IPS-11a (cell line): ENCODE data around the gene SLC22A3.
"Not testable (repeated sequence)": the region's sequence is repeated elsewhere in the genome, so short reads cannot be mapped to it uniquely, and the experiment has no call there.

ENCODE experiments used
- H3K4me3 ChIP-seq: one replicate; pipeline ENCODE4 v1.5.1; 2013; ENCODE audit warnings: low read depth, low read length, control low read depth

SLC22A3 gene

GRCh38 chr6:160437775-160438174 is 89.6 kb downstream of the SLC22A3 start:
- H3K4me3 ChIP-seq, result no peak overlapping the region

- H3K4me3 ChIP-seq, result no peak overlapping the region
Measured at GRCh38 chr6:160438481-160438880, 90.3 kb downstream of the SLC22A3 start.

- no peak overlapping the region for H3K4me3 ChIP-seq
Measured at GRCh38 chr6:160439751-160440150, 91.6 kb downstream of the SLC22A3 start.

- H3K4me3 ChIP-seq, result no peak overlapping the region
Measured at GRCh38 chr6:160442151-160442550, 94.0 kb downstream of the SLC22A3 start.

DNA sequence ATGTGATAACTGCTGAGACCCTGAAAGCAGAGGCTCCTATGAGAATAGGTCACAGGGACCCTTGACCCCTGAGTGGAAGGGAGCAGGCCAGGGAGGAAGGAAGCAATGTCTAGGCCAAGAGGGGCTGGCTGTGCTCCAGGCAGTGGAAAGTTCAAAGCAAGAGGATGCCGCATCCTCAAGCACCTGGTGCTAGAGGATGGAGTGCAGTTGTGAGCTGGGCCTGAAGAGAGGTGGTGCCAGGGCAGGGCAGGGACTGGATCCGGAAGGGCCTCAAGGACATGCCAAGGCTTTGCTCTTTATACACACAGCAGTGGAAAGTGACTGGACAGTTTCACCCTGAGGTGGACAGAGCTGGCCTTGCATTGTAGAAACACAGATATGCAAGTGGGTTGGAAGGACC is 97.0 kb downstream of the SLC22A3 start:
- no peak overlapping the region for H3K4me3 ChIP-seq

- H3K4me3 ChIP-seq, result no peak overlapping the region
Measured at GRCh38 chr6:160447350-160447749, 99.2 kb downstream of the SLC22A3 start.

DNA sequence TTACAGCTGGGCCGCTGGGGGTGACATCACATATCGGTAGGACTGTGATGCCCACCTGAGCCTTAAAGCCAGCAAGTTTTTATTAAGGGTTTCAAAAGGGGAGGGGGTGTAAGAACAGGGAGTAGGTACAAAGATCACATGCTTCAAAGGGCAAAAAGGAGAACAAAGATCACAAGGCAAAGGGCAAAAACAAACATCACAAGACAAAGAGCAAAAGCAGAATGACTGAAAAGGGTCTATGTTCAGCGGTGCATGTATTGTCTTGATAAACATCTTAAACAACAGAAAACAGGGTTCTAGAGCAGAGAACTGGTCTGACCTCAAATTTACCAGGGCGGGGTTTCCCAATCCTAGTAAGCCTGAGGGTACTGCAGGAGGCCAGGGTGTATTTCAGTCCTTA is 101.6 kb downstream of the SLC22A3 start:
- H3K4me3 ChIP-seq, result not testable (repeated sequence)

DNA sequence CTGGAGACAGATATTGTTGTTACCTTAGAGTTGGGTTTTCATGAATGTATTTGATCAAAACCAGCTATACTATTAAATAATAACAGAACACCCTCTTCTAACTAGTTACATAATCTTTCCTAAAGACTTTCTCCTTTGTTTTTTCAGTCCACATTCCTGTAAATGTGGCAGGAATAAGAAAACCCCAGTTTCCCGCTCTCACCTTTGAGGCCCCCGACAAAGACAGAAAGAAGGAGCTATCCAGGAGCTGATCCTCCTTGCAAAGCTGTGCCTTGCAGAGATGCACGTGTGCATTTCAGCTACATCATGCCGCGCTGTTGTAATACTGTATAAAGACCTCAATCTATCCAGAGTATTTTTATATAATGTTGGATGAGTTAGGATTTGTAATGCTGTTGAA is 102.7 kb downstream of the SLC22A3 start:
- H3K4me3 ChIP-seq, result no peak overlapping the region

DNA sequence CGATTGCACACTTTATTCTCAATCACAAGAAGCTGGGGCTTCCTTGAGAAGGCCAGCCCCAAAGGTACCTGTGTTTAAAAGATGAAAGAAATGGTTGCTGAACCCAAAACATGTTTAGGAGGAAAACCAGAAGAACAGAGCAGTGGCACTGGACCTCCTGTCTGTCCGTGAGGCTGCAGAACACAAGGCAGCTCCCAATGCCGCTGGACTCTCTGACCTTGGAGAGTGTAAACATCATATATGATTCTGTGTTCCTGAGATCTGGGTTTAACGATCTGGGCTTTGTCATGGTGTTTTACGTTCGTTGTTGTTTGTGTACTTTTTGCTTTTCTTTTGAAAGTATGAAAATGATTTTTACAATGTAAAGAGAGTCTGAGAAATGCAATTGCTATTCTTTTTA is 106.1 kb downstream of the SLC22A3 start:
- no peak overlapping the region for H3K4me3 ChIP-seq

DNA sequence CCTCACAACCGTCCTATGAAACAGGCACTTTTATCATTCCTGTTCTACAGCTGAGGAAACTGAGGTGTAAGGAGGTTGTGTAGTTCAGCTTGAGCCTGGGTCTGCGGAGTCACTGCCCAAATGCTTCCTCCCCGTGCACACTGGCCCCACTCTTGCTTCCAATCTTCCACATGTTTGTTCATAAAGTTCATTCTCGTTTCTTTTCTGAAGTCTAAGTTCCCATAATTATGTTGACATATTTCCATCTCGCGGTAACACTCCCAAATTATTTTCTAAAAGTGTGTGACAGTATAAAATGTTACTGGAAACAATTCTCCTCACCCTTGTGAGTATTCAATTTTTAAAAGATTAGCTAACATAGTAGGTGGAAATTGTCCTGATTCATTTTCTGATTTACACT is 106.9 kb downstream of the SLC22A3 start:
- no peak overlapping the region for H3K4me3 ChIP-seq

GRCh38 chr6:160455541-160456213 is 107.5 kb downstream of the SLC22A3 start:
- H3K4me3 ChIP-seq, result no peak overlapping the region

GRCh38 chr6:160456214-160456546 is 108.0 kb downstream of the SLC22A3 start:
- no peak overlapping the region for H3K4me3 ChIP-seq

DNA sequence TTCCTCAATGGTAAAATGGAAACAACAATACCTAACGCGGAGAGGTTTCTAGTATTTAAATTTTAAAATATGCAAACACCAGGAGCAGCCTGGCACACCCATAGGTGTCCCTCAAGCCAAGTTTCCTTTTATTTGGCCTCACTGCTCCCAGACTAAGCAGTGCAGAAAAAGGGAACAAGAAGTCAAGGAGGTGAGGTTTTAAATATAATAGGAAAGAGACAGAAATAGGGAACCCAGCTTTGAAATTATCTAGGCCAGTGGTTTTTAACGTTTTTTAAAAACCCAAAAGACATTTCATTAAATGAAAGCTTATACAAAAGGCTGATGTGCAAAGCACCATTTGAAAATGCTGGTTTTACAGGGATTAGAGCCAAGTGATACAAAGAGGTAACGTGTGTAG is 109.6 kb downstream of the SLC22A3 start:
- H3K4me3 ChIP-seq, result no peak overlapping the region

- no peak overlapping the region for H3K4me3 ChIP-seq
Measured at GRCh38 chr6:160461641-160462040, 113.5 kb downstream of the SLC22A3 start.

- H3K4me3 ChIP-seq, result no peak overlapping the region
Measured at GRCh38 chr6:160462116-160462515, 113.9 kb downstream of the SLC22A3 start.

- H3K4me3 ChIP-seq, result no peak overlapping the region
Measured at GRCh38 chr6:160462551-160463109, 114.5 kb downstream of the SLC22A3 start.

DNA sequence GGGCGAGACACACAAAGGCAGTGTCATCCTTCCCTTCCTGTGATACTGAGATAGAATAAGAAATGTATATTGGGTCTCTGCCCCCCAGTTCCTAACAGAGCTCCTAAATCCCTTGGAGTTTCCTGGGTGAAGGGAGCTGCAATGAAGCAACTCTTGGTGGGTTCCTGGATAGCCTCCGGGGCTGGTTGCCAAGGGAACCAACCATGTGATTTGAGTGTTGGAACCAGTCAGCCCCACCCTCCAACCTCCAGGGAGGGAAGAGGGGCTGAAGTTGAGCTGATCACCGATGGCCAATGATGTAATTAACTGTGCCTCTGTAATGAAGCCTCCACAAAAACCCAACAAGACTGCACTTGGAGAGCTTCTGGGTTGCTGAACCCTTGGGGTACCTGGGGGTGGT is 116.6 kb downstream of the SLC22A3 start:
- H3K4me3 ChIP-seq, result no peak overlapping the region

DNA sequence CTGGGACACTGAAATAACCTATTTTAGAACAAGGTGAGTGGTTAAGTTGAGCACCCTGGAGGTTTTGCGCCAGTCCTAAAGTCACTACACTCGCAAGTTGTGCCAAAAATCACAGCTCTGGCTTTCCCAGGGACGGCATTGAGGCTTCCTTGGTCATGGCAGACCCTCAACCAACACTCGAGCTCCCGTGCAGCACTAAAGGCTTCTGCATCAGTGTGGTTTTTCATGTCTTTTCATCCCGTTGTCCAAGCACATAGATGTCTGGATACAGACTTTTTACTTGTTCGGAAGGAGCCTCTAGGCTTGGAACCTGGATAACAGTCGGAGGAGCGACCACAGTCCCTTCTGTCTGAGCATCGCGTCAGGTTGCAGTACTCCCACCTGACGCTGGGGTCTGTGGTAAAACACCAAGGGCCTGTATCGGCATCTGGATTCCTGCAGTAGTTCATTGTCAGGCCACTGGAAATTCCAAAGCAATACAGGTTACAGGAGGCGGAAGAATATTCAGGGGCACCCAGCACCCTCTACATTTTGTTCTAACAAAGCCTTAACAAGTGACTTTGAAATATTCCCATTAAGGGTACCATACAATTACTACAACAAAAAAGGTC is 119.2 kb downstream of the SLC22A3 start:
- H3K4me3 ChIP-seq, result not testable (repeated sequence)

GRCh38 chr6:160469153-160469552 is 121.0 kb downstream of the SLC22A3 start:
- no peak overlapping the region for H3K4me3 ChIP-seq

- H3K4me3 ChIP-seq, result not testable (repeated sequence)
Measured at GRCh38 chr6:160476056-160476455, 127.9 kb downstream of the SLC22A3 start.

- not testable (repeated sequence) for H3K4me3 ChIP-seq
Measured at GRCh38 chr6:160477072-160477471, 128.9 kb downstream of the SLC22A3 start.

- no peak overlapping the region for H3K4me3 ChIP-seq
Measured at GRCh38 chr6:160477901-160478300, 129.7 kb downstream of the SLC22A3 start.

DNA sequence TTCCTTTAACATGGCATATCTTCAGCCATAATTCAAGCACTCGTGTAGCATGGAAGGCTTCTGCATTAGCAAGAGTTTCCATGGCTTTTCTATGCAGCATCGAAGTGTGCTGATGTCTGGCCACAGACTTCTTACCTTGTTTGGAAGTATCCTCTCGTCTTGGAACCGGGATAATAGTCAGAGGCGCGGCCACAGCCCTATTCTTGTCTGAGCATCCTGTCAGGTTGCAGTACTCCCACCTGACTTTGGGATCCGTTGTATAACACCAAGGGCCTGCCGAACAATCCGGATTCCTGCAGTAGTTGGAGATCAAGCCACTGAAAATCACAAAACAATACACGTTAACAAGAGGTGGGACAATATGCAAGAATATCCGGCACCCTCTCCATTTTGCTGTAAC is 138.9 kb downstream of the SLC22A3 start:
- H3K4me3 ChIP-seq, result no peak overlapping the region
